Measurements from ENCODE around the gene BNIP5. TPM values are rescaled to one million over a fixed set of nuclear protein-coding genes. Genes with fewer than 3 reads are reported as not detected.

The BNIP5 gene
- total and polyA plus RNA-seq, 2 of the 13 experiments (the other 11 are each of a cell fraction or from before 2014, with no cell fraction given), result not detected

GRCh38 chr6:36340618-36341454 is 4.1 kb upstream of the BNIP5 start (continued):
- TF ChIP-seq USF2 (IDR thresholded peaks at IDR 0.05; ENCODE audit: low read depth, low read length) (no peak), USF2 (CRISPR knock-in tag; IDR thresholded peaks at IDR 0.05; ENCODE audit: borderline replicate concordance) (no peak), ZBTB34 (CRISPR knock-in tag; IDR thresholded peaks at IDR 0.05) (no peak), NFYC (CRISPR knock-in tag; IDR thresholded peaks at IDR 0.05) (no peak), ZNF513 (CRISPR knock-in tag; conservative IDR thresholded peaks at IDR 0.05) (no peak), RARG (CRISPR knock-in tag; IDR thresholded peaks at IDR 0.05; ENCODE audit: low read depth) (no peak), ZNF282 (IDR thresholded peaks at IDR 0.05; ENCODE audit: partially characterized antibody) (no peak), ZNF207 (IDR thresholded peaks at IDR 0.05; ENCODE audit: borderline replicate concordance) (no peak), ATM (IDR thresholded peaks at IDR 0.05; ENCODE audit: borderline replicate concordance) (no peak), FOXA1 (IDR thresholded peaks at IDR 0.05) (no peak), FOXA1 (CRISPR knock-in tag; IDR thresholded peaks at IDR 0.05) (no peak), ZFP37 (CRISPR knock-in tag; IDR thresholded peaks at IDR 0.05; ENCODE audit: borderline replicate concordance) (no peak), ZNF567 (CRISPR knock-in tag; IDR thresholded peaks at IDR 0.05; ENCODE audit: borderline replicate concordance) (no peak), ZNF296 (CRISPR knock-in tag; conservative IDR thresholded peaks at IDR 0.05) (no peak), AFF4 (CRISPR knock-in tag; IDR thresholded peaks at IDR 0.05) (no peak), ZNF660 (CRISPR knock-in tag; IDR thresholded peaks at IDR 0.05; ENCODE audit: borderline replicate concordance, low read depth) (no peak), JUN (CRISPR knock-in tag; IDR thresholded peaks at IDR 0.05) (peak; percentile 45; the same call in 1 of the 2 replicates), FOXP4 (CRISPR knock-in tag; IDR thresholded peaks at IDR 0.05) (no peak), GATA4 (IDR thresholded peaks at IDR 0.05; ENCODE audit: borderline replicate concordance, low read depth) (no peak)

Data from HepG2 (cell line).